GM18505 (cell line): ENCODE results near the gene LRIT1.

Source experiments
- ATAC-seq: cut with Tn5 transposase; IDR thresholded peaks from one replicate; pipeline ENCODE4 v1.9.1; 2021; ENCODE audit not compliant: unreplicated experiment
- POLR2A ChIP-seq: IDR thresholded peaks from 4 replicates; pipeline ENCODE4 v1.6.1; 2011; ENCODE audit warnings: borderline replicate concordance; ENCODE audit not compliant: insufficient read depth, insufficient read length; ENCODE audit errors: extremely low read depth

Gene LRIT1

GRCh38 chr10:84201244-84201606 lies 40.1 kb downstream of the LRIT1 start:
- TF ChIP-seq POLR2A = no peak
- ATAC-seq = no peak

GRCh38 chr10:84200537-84201243 lies 40.7 kb downstream of the LRIT1 start:
- no peak for ATAC-seq
- no peak for TF ChIP-seq POLR2A

GRCh38 chr10:84198206-84198915 lies 43.0 kb downstream of the LRIT1 start:
- ATAC-seq = no peak
- no peak for TF ChIP-seq POLR2A

- no peak for ATAC-seq
- TF ChIP-seq POLR2A = no peak
Observed at GRCh38 chr10:84197643-84198042, 43.7 kb downstream of the LRIT1 start.

- no peak for ATAC-seq
- no peak for TF ChIP-seq POLR2A
Observed at GRCh38 chr10:84196941-84197340, 44.4 kb downstream of the LRIT1 start.

- ATAC-seq = no peak
- no peak for TF ChIP-seq POLR2A
Observed at GRCh38 chr10:84196083-84196482, 45.3 kb downstream of the LRIT1 start.

- ATAC-seq = no peak
Observed at GRCh38 chr10:84195044-84195830, 46.1 kb downstream of the LRIT1 start.

GRCh38 chr10:84194424-84195043 lies 46.8 kb downstream of the LRIT1 start, which contains the start of gene CDHR1:
CDHR1 (plus strand) TSS chr10:84194537; CDS start chr10:84194761, 224 bp downstream.
- ATAC-seq = peak; percentile 63
- no peak for TF ChIP-seq POLR2A

More at GRCh38 chr10:84195044-84195830, 46.1 kb downstream of the LRIT1 start:
- no peak for TF ChIP-seq POLR2A

- ATAC-seq = no peak
- TF ChIP-seq POLR2A = no peak
Observed at GRCh38 chr10:84193846-84194423, 47.4 kb downstream of the LRIT1 start.

- no peak for TF ChIP-seq POLR2A
- no peak for ATAC-seq
Observed at GRCh38 chr10:84193327-84193726, 48.0 kb downstream of the LRIT1 start.

GRCh38 chr10:84191106-84191505 lies 50.2 kb downstream of the LRIT1 start:
- no peak for TF ChIP-seq POLR2A
- no peak for ATAC-seq

- TF ChIP-seq POLR2A = no peak
- no peak for ATAC-seq
Observed at GRCh38 chr10:84190621-84191020, 50.7 kb downstream of the LRIT1 start.

- TF ChIP-seq POLR2A = no peak
- no peak for ATAC-seq
Observed at GRCh38 chr10:84188815-84189214, 52.5 kb downstream of the LRIT1 start.
